Activated T-cell treated with anti-CD3 and anti-CD28 coated beads, Interleukin-2, amount 50 U/mL, for 4 hours (primary cell): Measurements from ENCODE around the gene ZNF32. TPM values are rescaled to one million over a fixed set of nuclear protein-coding genes. Genes with fewer than 3 reads are reported as not detected.

Source experiments
- ATAC-seq, 2 donors: fragments of 200-7000 bp; cut with Tn5 transposase; one replicate each; pipeline ENCODE4 v1.10.0; 2021
- DNase-seq: peaks from one replicate; pipeline ENCODE4 v3.0.0-alpha.2; 2020
- H3K27me3 Mint-ChIP-seq: one replicate; pipeline ENCODE4 v1.8.0; 2021; ENCODE audit warnings: low read depth, mixed read lengths
- H3K36me3 Mint-ChIP-seq: one replicate; pipeline ENCODE4 v1.8.0; 2022; ENCODE audit warnings: mixed read lengths; ENCODE audit not compliant: insufficient read depth
- H3K4me1 Mint-ChIP-seq: one replicate; pipeline ENCODE4 v1.8.0; 2021; ENCODE audit warnings: low read depth, mixed read lengths
- H3K4me3 Mint-ChIP-seq: one replicate; pipeline ENCODE4 v1.8.0; 2021; ENCODE audit warnings: mild to moderate bottlenecking, moderate library complexity, mixed read lengths
- H3K9me3 Mint-ChIP-seq: one replicate; pipeline ENCODE4 v1.8.0; 2021; ENCODE audit warnings: mixed read lengths
- total RNA-seq, 3 donors: library from RNA; stranded (reverse); gene quantifications; one replicate each; pipeline ENCODE4 v1.2.1, GENCODE V29; 2021

Gene ZNF32, protein sequence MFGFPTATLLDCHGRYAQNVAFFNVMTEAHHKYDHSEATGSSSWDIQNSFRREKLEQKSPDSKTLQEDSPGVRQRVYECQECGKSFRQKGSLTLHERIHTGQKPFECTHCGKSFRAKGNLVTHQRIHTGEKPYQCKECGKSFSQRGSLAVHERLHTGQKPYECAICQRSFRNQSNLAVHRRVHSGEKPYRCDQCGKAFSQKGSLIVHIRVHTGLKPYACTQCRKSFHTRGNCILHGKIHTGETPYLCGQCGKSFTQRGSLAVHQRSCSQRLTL
- total RNA-seq, result 10 to 100 TPM; 17.8 to 23.6 (median 22.4) TPM

GRCh38 chr10:43648398-43649184 lies at the start of gene ZNF32:
TSS of gene ZNF32 (minus strand) at chr10:43648881. CDS start at chr10:43646133, 2,748 bp downstream.
- H3K27me3 Mint-ChIP-seq, result peaks cover 2% of the 10 kb centered on the region
- H3K36me3 Mint-ChIP-seq, result peaks cover 30% of the 10 kb centered on the region
- ATAC-seq, result peak; percentile 99

GRCh38 chr10:43698156-43698555 lies 49.5 kb upstream of the ZNF32 start:
- H3K36me3 Mint-ChIP-seq, result no peaks in the 10 kb centered on the region
- no peak overlapping the region for H3K4me3 Mint-ChIP-seq
- DNase-seq, result no peak
- no peak for ATAC-seq
- H3K9me3 Mint-ChIP-seq, result no peaks in the 10 kb centered on the region
- no peaks in the 10 kb centered on the region for H3K4me1 Mint-ChIP-seq
- peaks cover 5% of the 10 kb centered on the region for H3K27me3 Mint-ChIP-seq

More at GRCh38 chr10:43648398-43649184, at the start of gene ZNF32:
- H3K9me3 Mint-ChIP-seq, result peaks cover 22% of the 10 kb centered on the region
- peak; percentile 75 for DNase-seq
- H3K4me3 Mint-ChIP-seq, result peak within 1 kb of the TSS; percentile 91
- H3K4me1 Mint-ChIP-seq, result peaks cover 16% of the 10 kb centered on the region

DNA sequence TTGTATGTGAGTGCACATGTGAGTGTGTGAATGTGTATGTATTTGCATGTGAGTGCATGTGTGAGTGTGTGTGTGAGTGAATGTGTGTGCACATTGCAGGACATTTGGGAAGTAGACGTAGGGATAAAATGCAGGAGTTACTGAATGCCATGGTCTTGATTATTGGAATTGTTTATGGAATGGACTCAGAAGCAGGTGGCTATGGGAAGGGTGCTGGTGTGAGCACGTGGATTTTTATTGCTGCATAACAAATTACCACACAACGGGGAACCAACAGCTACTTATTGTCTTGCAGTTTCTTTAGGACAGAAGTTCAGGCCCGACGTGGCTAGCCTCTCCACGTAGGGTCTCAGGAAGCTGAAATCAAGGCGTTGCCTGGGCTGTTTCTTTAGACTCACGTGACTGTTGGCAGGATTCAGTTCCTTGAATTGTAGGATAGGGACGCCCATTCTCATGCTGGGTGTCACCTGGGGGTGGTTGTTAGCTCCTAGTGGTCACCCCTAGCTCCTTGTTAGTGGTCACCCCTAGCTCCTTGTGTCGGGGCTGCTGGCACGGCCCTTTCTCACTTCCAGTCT lies 48.3 kb upstream of the ZNF32 start:
- Mint-ChIP-seq H3K4me3 (no peak overlapping the region), H3K36me3 (no peaks in the 10 kb centered on the region), H3K4me1 (no peaks in the 10 kb centered on the region), H3K27me3 (peaks cover 15% of the 10 kb centered on the region), H3K9me3 (no peaks in the 10 kb centered on the region)
- DNase-seq, result no peak
- ATAC-seq, result no peak

DNA sequence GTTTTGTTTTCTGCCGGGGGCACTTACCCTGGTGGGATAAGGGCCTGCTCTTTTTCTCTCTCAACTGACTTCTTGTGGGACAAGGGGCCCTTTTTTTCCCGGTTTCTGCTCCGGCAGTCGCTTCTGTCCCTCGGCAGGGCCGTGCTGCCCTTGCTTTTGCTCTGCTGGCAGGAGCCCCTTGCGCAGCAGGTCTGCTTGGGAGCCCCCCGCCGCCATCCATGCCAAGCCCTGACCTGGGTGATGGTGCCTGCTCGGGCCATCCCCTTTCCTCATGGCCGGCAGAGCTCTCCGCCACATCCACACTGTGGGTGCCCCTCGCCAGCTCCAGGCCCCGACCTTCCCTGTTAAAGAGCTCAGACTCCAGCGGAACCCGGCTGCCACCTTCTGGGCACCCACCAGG lies 47.0 kb upstream of the ZNF32 start:
- Mint-ChIP-seq H3K36me3 (no peaks in the 10 kb centered on the region), H3K4me1 (no peaks in the 10 kb centered on the region), H3K27me3 (peaks cover 20% of the 10 kb centered on the region), H3K9me3 (no peaks in the 10 kb centered on the region), H3K4me3 (no peak overlapping the region)
- DNase-seq (no peak), ATAC-seq (no peak)

DNA sequence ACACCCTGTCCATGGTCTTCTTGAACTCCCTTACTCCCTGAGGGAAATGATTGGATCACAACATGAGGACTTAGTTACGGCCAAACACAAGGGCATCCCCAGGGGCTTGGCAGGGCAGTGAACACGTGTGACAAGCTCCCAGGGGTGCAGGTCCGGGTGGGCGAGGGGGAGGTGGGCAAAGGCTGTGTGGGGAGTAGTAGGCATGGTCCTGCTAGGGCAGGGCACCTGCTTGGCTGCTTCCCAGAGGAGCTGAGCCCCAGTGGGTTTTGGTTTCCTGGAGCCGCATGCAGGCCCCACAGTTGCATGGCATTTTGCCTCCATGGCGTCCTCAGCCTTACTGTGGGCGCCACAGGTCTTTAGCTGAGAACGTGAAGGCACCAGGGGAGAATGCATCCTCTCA lies 46.6 kb upstream of the ZNF32 start:
- H3K4me3 Mint-ChIP-seq, result no peak overlapping the region
- H3K36me3 Mint-ChIP-seq, result no peaks in the 10 kb centered on the region
- no peaks in the 10 kb centered on the region for H3K4me1 Mint-ChIP-seq
- H3K9me3 Mint-ChIP-seq, result no peaks in the 10 kb centered on the region
- no peak for DNase-seq
- no peak for ATAC-seq
- H3K27me3 Mint-ChIP-seq, result peaks cover 20% of the 10 kb centered on the region

- peaks cover 6% of the 10 kb centered on the region for H3K4me1 Mint-ChIP-seq
- H3K4me3 Mint-ChIP-seq, result no peak overlapping the region
- peaks cover 22% of the 10 kb centered on the region for H3K27me3 Mint-ChIP-seq
These were observed 45.8 kb upstream of the ZNF32 start for GRCh38 chr10:43694526-43694925.

GRCh38 chr10:43693602-43694001 lies 44.9 kb upstream of the ZNF32 start:
- no peak for ATAC-seq
- H3K4me3 Mint-ChIP-seq, result no peak overlapping the region
- no peaks in the 10 kb centered on the region for H3K9me3 Mint-ChIP-seq
- DNase-seq, result no peak
- peaks cover 7% of the 10 kb centered on the region for H3K4me1 Mint-ChIP-seq
- no peaks in the 10 kb centered on the region for H3K36me3 Mint-ChIP-seq
- H3K27me3 Mint-ChIP-seq, result peaks cover 22% of the 10 kb centered on the region

More at GRCh38 chr10:43694526-43694925, 45.8 kb upstream of the ZNF32 start:
- Mint-ChIP-seq H3K36me3 (no peaks in the 10 kb centered on the region), H3K9me3 (no peaks in the 10 kb centered on the region)
- DNase-seq, result no peak
- ATAC-seq, result no peak

DNA sequence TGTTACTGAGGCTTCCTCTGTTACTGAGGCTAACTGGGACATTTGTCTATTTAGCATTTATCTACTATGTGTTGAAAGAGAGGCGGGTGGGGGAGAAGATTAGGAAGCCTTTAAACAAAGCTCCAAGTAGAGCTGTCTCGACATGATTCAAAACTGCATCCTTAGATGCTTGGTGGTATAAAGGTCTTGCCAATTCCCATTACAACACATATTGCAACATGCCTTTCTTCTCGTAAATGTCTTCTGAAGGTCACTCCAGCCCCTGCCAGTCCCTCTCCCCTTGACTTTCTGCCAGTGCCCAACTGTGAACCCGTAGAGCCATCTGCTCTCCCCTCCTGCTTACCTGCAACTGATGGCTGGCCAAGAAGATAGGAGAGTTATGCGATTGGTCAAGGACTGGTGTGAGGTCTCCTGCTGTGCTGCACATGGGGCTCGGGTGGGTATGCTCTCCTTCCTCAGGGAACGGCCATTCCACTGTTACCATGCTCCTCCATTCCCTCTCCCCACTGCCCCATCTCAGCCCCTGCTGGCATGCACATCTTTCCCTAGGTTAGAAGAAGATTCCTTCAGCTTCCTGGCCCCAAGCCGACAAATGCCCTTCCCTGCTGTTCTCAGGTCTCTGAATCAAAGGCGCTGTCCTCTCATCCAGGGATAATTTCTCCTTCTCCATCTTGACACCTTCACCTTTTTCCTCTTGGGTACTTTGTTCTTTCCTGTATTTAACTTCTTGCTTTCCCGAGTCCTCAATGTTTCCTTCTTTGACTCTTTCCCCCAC lies 43.6 kb upstream of the ZNF32 start:
- Mint-ChIP-seq H3K9me3 (no peaks in the 10 kb centered on the region), H3K4me3 (no peak overlapping the region), H3K27me3 (peaks cover 28% of the 10 kb centered on the region), H3K36me3 (no peaks in the 10 kb centered on the region), H3K4me1 (peaks cover 7% of the 10 kb centered on the region)
- ATAC-seq (no peak), DNase-seq (no peak)

DNA sequence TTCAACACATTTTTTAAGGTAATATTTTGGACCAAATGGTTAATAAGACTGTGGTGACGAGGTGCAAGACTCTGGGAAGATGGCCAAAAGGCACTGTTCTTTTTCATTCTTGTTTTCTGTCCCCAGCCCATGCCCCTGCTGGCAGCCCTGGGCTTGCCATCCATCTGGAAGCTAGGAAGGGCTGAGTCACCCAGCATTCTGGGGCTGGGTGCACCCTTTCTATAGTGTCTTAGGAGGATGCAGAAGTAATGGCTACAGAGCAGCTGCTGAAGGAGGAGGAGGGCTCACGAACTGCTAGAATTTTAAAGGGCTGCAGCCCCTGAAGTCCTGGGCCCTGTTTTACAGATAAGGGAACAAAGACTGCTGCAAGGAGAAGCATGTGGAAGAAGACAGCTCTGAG lies 42.8 kb upstream of the ZNF32 start:
- Mint-ChIP-seq H3K27me3 (peaks cover 28% of the 10 kb centered on the region), H3K4me3 (no peak overlapping the region), H3K4me1 (peaks cover 7% of the 10 kb centered on the region), H3K36me3 (no peaks in the 10 kb centered on the region), H3K9me3 (no peaks in the 10 kb centered on the region)
- DNase-seq, result no peak
- no peak for ATAC-seq

DNA sequence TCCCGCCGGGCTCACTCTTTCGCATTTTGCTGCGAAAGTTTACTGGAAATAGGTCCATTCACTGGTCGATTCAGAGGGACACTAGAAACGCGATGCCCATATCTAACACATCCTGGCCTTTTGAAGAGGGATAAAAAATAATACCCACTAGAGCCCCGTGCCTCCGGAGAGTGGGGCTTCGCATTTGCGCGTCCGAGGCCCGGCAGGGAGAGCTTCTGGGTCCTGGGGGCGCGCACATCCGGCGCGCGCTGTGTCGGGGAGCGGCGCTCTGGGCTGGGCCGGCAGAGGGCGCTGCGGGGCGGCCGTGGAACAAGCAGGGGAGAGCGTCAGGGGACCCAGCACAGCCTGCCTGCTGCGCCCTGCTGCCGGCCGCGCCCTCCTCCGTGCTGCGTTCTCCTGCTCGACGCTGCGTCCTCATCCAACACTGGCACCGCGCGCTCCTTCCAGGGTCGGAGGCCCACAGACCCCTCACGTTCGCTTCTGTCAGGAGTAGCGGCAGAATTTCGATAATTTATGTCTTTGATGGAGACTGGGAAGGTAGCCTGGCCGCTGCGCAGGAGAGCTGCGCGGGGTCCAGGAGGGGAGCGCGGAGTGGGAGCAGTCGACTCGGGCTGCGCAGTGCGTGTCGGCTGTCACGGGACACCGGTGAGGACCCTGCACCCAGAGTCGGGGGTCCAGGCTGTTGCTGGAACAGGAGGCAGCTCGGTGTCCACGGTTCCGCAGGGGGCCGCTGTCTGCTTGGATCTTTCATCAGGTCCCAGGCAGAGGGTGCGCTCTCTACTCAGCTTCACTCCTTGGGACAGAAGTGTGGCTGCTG lies 41.5 kb upstream of the ZNF32 start:
- peaks cover 7% of the 10 kb centered on the region for H3K4me1 Mint-ChIP-seq
- H3K4me3 Mint-ChIP-seq, result peak overlapping the region; percentile 88
- peak; percentile 98 to 100 for ATAC-seq
- H3K36me3 Mint-ChIP-seq, result no peaks in the 10 kb centered on the region
- H3K9me3 Mint-ChIP-seq, result no peaks in the 10 kb centered on the region
- peaks cover 28% of the 10 kb centered on the region for H3K27me3 Mint-ChIP-seq
- peak; percentile 76 for DNase-seq

DNA sequence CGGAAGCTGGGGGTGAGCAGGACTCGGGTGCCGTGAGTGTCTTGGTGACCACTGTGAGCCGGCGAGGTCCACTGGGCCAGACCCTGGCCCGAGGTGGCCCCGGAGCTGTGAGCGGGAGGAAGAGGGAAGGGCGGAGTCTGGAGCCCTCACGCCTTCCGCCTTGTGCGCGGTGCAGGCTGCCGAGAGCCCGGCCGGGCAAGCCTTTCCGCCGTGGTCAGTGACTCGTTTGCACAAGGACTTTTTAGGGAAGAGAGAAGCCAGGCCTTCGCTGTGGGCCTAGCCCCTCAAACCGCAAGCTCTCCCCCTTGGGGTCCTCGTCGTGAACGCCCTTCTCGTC lies 40.9 kb upstream of the ZNF32 start:
- DNase-seq (no peak), ATAC-seq (peak; percentile 63 to 64)
- Mint-ChIP-seq H3K4me3 (peak overlapping the region; percentile 88), H3K36me3 (no peaks in the 10 kb centered on the region), H3K4me1 (peaks cover 7% of the 10 kb centered on the region), H3K27me3 (peaks cover 28% of the 10 kb centered on the region), H3K9me3 (no peaks in the 10 kb centered on the region)

GRCh38 chr10:43689007-43689491 lies 40.4 kb upstream of the ZNF32 start:
- ATAC-seq, result no peak
- H3K27me3 Mint-ChIP-seq, result peaks cover 28% of the 10 kb centered on the region
- H3K4me3 Mint-ChIP-seq, result peak overlapping the region; percentile 88
- H3K36me3 Mint-ChIP-seq, result no peaks in the 10 kb centered on the region
- no peak for DNase-seq
- H3K4me1 Mint-ChIP-seq, result peaks cover 7% of the 10 kb centered on the region
- no peaks in the 10 kb centered on the region for H3K9me3 Mint-ChIP-seq

DNA sequence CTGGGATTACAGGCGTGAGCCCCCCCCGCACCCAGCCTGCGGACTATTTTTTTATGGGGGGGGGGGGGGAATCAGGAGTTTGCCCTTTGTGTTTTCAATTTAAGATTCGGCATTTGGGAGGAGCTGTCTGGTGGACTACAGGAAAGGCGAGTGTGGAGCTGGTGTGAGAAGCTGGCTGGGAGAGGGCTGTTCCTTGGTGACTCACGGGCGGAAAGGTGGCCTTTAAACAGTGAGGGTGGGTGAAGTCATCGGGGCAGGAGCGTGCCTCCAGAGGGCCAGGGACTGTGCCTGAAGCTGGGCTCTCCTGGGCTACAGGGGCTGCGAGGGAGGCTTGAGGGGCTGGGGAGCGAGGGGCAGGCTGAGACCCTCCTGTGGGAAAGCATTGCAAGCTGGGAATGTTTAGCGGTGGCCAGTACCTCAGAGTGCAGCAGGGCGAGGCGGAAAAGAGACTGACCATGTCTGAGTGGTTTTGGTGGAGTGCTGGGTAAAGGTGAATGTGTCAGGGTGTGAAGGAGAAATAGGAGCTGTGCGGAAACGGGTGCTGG lies 39.7 kb upstream of the ZNF32 start:
- Mint-ChIP-seq H3K9me3 (no peaks in the 10 kb centered on the region), H3K4me3 (peak overlapping the region; percentile 41), H3K36me3 (no peaks in the 10 kb centered on the region), H3K4me1 (peaks cover 7% of the 10 kb centered on the region), H3K27me3 (peaks cover 23% of the 10 kb centered on the region)
- ATAC-seq, result no peak
- no peak for DNase-seq
